Naive B cell (primary cell): ENCODE measurements around the gene CPT1A. TPM values are rescaled to one million over a fixed set of nuclear protein-coding genes. Genes with fewer than 3 reads are reported as not detected.

ENCODE experiments used
- ATAC-seq, 2 donors: fragments of 150-1000 bp; cut with Tn5 transposase; 2 replicates each; pipeline ENCODE4 v1.10.0; 2021; ENCODE audit warnings: low read depth in 2 of 2, mild to moderate bottlenecking in 2 of 2, moderate library complexity in 2 of 2
- DNase-seq: peaks from one replicate; pipeline ENCODE4 v3.0.0; 2022
- H3K27ac Mint-ChIP-seq, 6 donors: one replicate each; pipeline ENCODE4 v1.8.0; 2020 to 2022; ENCODE audit warnings: mild to moderate bottlenecking in 6 of 6, mixed read lengths in 6 of 6, moderate library complexity in 5 of 6, inconsistent platforms in 2 of 6
- H3K27me3 Mint-ChIP-seq, 3 donors: one replicate each; pipeline ENCODE4 v1.8.0; 2021 to 2022; ENCODE audit warnings: mixed read lengths in 3 of 3, mild to moderate bottlenecking in 1 of 3
- H3K36me3 Mint-ChIP-seq, 2 donors: one replicate each; pipeline ENCODE4 v1.8.0; 2020 to 2022; ENCODE audit warnings: mixed read lengths in 2 of 2, inconsistent platforms in 1 of 2, mild to moderate bottlenecking in 1 of 2
- H3K4me1 Mint-ChIP-seq, 3 donors: one replicate each; pipeline ENCODE4 v1.8.0; 2020 to 2022; ENCODE audit warnings: mixed read lengths in 3 of 3, inconsistent platforms in 1 of 3, mild to moderate bottlenecking in 1 of 3, moderate library complexity in 1 of 3
- H3K4me3 Mint-ChIP-seq, 8 donors: one replicate each; pipeline ENCODE4 v1.8.0; 2020 to 2022; ENCODE audit warnings: mild to moderate bottlenecking in 8 of 8, mixed read lengths in 8 of 8, moderate library complexity in 8 of 8, inconsistent platforms in 2 of 8
- H3K9me3 Mint-ChIP-seq, 7 donors: one replicate each; pipeline ENCODE4 v1.8.0; 2020 to 2022; ENCODE audit warnings: mixed read lengths in 7 of 7, mild to moderate bottlenecking in 5 of 7, inconsistent platforms in 2 of 7, moderate library complexity in 1 of 7
- polyA plus RNA-seq, 6 donors: library from polyadenylated mRNA; unstranded; fragments of 300-500 nt; fragmentation: Illumina TruSeq; gene quantifications; one replicate each; pipeline ENCODE4 v1.2.3, GENCODE V29; 2021; ENCODE audit warnings: low read depth in 6 of 6

The CPT1A gene
- polyA plus RNA-seq, 6 donors from 2014 or later: 0.73 to 13.9 (median 3.2) TPM

- DNase-seq (no peak), ATAC-seq (no peak)
- peaks cover 0 to 6% of the 10 kb centered on the region in 2 donors for H3K36me3 Mint-ChIP-seq
- H3K27me3 Mint-ChIP-seq: no peaks in the 10 kb centered on the region
- H3K27ac Mint-ChIP-seq: no peak overlapping the region
- no peak overlapping the region for H3K4me3 Mint-ChIP-seq
- peaks cover 8 to 16% (median 8%) of the 10 kb centered on the region in 3 donors for H3K4me1 Mint-ChIP-seq
- H3K9me3 Mint-ChIP-seq: no peaks in the 10 kb centered on the region
Measured at GRCh38 chr11:68748061-68748460, 93.7 kb downstream of the CPT1A start.

GRCh38 chr11:68743539-68743938 is 98.2 kb downstream of the CPT1A start:
- ATAC-seq (no peak), DNase-seq (no peak)
- H3K27ac Mint-ChIP-seq: no peak overlapping the region
- no peaks in the 10 kb centered on the region for H3K27me3 Mint-ChIP-seq
- H3K36me3 Mint-ChIP-seq: peaks cover 0 to 6% of the 10 kb centered on the region in 2 donors
- H3K9me3 Mint-ChIP-seq: no peaks in the 10 kb centered on the region
- no peak overlapping the region for H3K4me3 Mint-ChIP-seq
- H3K4me1 Mint-ChIP-seq: no peaks in the 10 kb centered on the region

- H3K36me3 Mint-ChIP-seq: peaks cover 0 to 6% of the 10 kb centered on the region in 2 donors
- H3K27ac Mint-ChIP-seq: no peak overlapping the region
- H3K9me3 Mint-ChIP-seq: no peaks in the 10 kb centered on the region
- DNase-seq (no peak), ATAC-seq (no peak)
- H3K4me3 Mint-ChIP-seq: no peak overlapping the region
- no peaks in the 10 kb centered on the region for H3K4me1 Mint-ChIP-seq
- no peaks in the 10 kb centered on the region for H3K27me3 Mint-ChIP-seq
Measured at GRCh38 chr11:68741463-68741862, 100.3 kb downstream of the CPT1A start.

GRCh38 chr11:68735646-68736045 is 106.1 kb downstream of the CPT1A start:
- no peak for ATAC-seq
- H3K4me3 Mint-ChIP-seq: no peak overlapping the region
- no peaks in the 10 kb centered on the region for H3K4me1 Mint-ChIP-seq
- H3K36me3 Mint-ChIP-seq: no peaks in the 10 kb centered on the region
- DNase-seq: no peak
- peak overlapping the region in 1 of 6 donors; percentile 74 for H3K27ac Mint-ChIP-seq
- H3K27me3 Mint-ChIP-seq: no peaks in the 10 kb centered on the region
- no peaks in the 10 kb centered on the region for H3K9me3 Mint-ChIP-seq

- Mint-ChIP-seq H3K9me3 (no peaks in the 10 kb centered on the region), H3K27ac (peak overlapping the region in 1 of 6 donors; percentile 84), H3K4me1 (no peaks in the 10 kb centered on the region), H3K27me3 (no peaks in the 10 kb centered on the region), H3K4me3 (no peak overlapping the region), H3K36me3 (no peaks in the 10 kb centered on the region)
- DNase-seq: no peak
- ATAC-seq: no peak
Measured at GRCh38 chr11:68735125-68735524, 106.6 kb downstream of the CPT1A start.

- ATAC-seq (no peak), DNase-seq (no peak)
- Mint-ChIP-seq H3K27me3 (no peaks in the 10 kb centered on the region), H3K4me1 (no peaks in the 10 kb centered on the region), H3K9me3 (no peaks in the 10 kb centered on the region), H3K27ac (peak overlapping the region in 1 of 6 donors; percentile 32), H3K36me3 (no peaks in the 10 kb centered on the region), H3K4me3 (no peak overlapping the region)
Measured at GRCh38 chr11:68734111-68734510, 107.6 kb downstream of the CPT1A start.

- H3K36me3 Mint-ChIP-seq: no peaks in the 10 kb centered on the region
- H3K9me3 Mint-ChIP-seq: no peaks in the 10 kb centered on the region
- no peak overlapping the region for H3K4me3 Mint-ChIP-seq
- no peak for ATAC-seq
- no peak overlapping the region for H3K27ac Mint-ChIP-seq
- peaks cover 0 to 6% (median 0%) of the 10 kb centered on the region in 3 donors for H3K27me3 Mint-ChIP-seq
- no peak for DNase-seq
- no peaks in the 10 kb centered on the region for H3K4me1 Mint-ChIP-seq
Measured at GRCh38 chr11:68727783-68728182, 113.9 kb downstream of the CPT1A start.

GRCh38 chr11:68724293-68724692 is 117.4 kb downstream of the CPT1A start:
- DNase-seq: no peak
- no peak for ATAC-seq
- Mint-ChIP-seq H3K4me1 (no peaks in the 10 kb centered on the region), H3K4me3 (no peak overlapping the region), H3K36me3 (peaks cover 6 to 25% of the 10 kb centered on the region in 2 donors), H3K27ac (no peak overlapping the region), H3K27me3 (peaks cover 7 to 13% (median 11%) of the 10 kb centered on the region in 3 donors), H3K9me3 (peaks cover 6 to 19% (median 12%) of the 10 kb centered on the region in 7 donors)

- no peak for DNase-seq
- Mint-ChIP-seq H3K4me1 (no peaks in the 10 kb centered on the region), H3K4me3 (peak overlapping the region in 1 of 8 donors; percentile 74), H3K27ac (no peak overlapping the region), H3K9me3 (peaks cover 9 to 26% (median 20%) of the 10 kb centered on the region in 7 donors), H3K27me3 (peaks cover 12 to 22% (median 18%) of the 10 kb centered on the region in 3 donors), H3K36me3 (peaks cover 6 to 37% of the 10 kb centered on the region in 2 donors)
- no peak for ATAC-seq
Measured at GRCh38 chr11:68722143-68722542, 119.6 kb downstream of the CPT1A start.

- ATAC-seq (no peak), DNase-seq (no peak)
- H3K36me3 Mint-ChIP-seq: peaks cover 6 to 39% of the 10 kb centered on the region in 2 donors
- no peak overlapping the region for H3K27ac Mint-ChIP-seq
- no peaks in the 10 kb centered on the region for H3K4me1 Mint-ChIP-seq
- H3K27me3 Mint-ChIP-seq: peaks cover 12 to 24% (median 19%) of the 10 kb centered on the region in 3 donors
- H3K9me3 Mint-ChIP-seq: peaks cover 9 to 26% (median 20%) of the 10 kb centered on the region in 7 donors
- no peak overlapping the region for H3K4me3 Mint-ChIP-seq
Measured at GRCh38 chr11:68721075-68721474, 120.6 kb downstream of the CPT1A start.

- ATAC-seq (no peak), DNase-seq (no peak)
- Mint-ChIP-seq H3K27ac (no peak overlapping the region), H3K36me3 (peaks cover 6 to 27% of the 10 kb centered on the region in 2 donors), H3K4me1 (no peaks in the 10 kb centered on the region), H3K4me3 (no peak overlapping the region), H3K9me3 (peaks cover 9 to 20% (median 18%) of the 10 kb centered on the region in 7 donors), H3K27me3 (peaks cover 13 to 16% (median 14%) of the 10 kb centered on the region in 3 donors)
Measured at GRCh38 chr11:68715456-68716122, 126.1 kb downstream of the CPT1A start.

- Mint-ChIP-seq H3K27me3 (peaks cover 9 to 13% (median 12%) of the 10 kb centered on the region in 3 donors), H3K4me3 (no peak overlapping the region), H3K4me1 (no peaks in the 10 kb centered on the region), H3K27ac (no peak overlapping the region), H3K36me3 (peaks cover 0 to 14% of the 10 kb centered on the region in 2 donors), H3K9me3 (peaks cover 2 to 9% (median 6%) of the 10 kb centered on the region in 7 donors)
- ATAC-seq (no peak), DNase-seq (no peak)
Measured at GRCh38 chr11:68714060-68714856, 127.5 kb downstream of the CPT1A start.

GRCh38 chr11:68711114-68711513 is 130.6 kb downstream of the CPT1A start:
- no peak overlapping the region for H3K27ac Mint-ChIP-seq

GRCh38 chr11:68710409-68710808 is 131.3 kb downstream of the CPT1A start:
- Mint-ChIP-seq H3K27ac (no peak overlapping the region), H3K9me3 (no peaks in the 10 kb centered on the region), H3K27me3 (peaks cover 0 to 4% (median 0%) of the 10 kb centered on the region in 3 donors), H3K36me3 (no peaks in the 10 kb centered on the region), H3K4me3 (no peak overlapping the region), H3K4me1 (no peaks in the 10 kb centered on the region)
- no peak for DNase-seq
- ATAC-seq: no peak

More at GRCh38 chr11:68711114-68711513, 130.6 kb downstream of the CPT1A start:
- no peak overlapping the region for H3K4me3 Mint-ChIP-seq
- no peak for DNase-seq
- no peak for ATAC-seq
- no peaks in the 10 kb centered on the region for H3K4me1 Mint-ChIP-seq
- peaks cover 0 to 4% (median 0%) of the 10 kb centered on the region in 3 donors for H3K27me3 Mint-ChIP-seq
- no peaks in the 10 kb centered on the region for H3K36me3 Mint-ChIP-seq
- H3K9me3 Mint-ChIP-seq: no peaks in the 10 kb centered on the region
